Activated CD8-positive, alpha-beta memory T cell treated with anti-CD3 and anti-CD28 coated beads for 4 hours (primary cell): ENCODE measurements around the gene SLFN5.
A peak's percentile ranks its signal among the peaks of the same experiment; 100 is the strongest.
"Not testable (repeated sequence)": the region's sequence is repeated elsewhere in the genome, so short reads cannot be mapped to it uniquely, and the experiment has no call there.

Source experiments
- DNase-seq, 2 donors: peaks; one replicate each; pipeline ENCODE4 v3.0.0-alpha.2; 2020; ENCODE audit warnings: low read depth in 2 of 2

Gene SLFN5

GRCh38 chr17:35291802-35292201, 48.9 kb downstream of the SLFN5 start:
- DNase-seq, result no peak

- no peak for DNase-seq
Observed at GRCh38 chr17:35293151-35293847, 50.4 kb downstream of the SLFN5 start.

GRCh38 chr17:35294756-35295155, 51.9 kb downstream of the SLFN5 start:
- no peak for DNase-seq

- DNase-seq, result no peak
Observed at GRCh38 chr17:35295686-35296085, 52.8 kb downstream of the SLFN5 start.

- no peak for DNase-seq
Observed at GRCh38 chr17:35297666-35298065, 54.8 kb downstream of the SLFN5 start.

- no peak for DNase-seq
Observed at GRCh38 chr17:35298639-35299038, 55.8 kb downstream of the SLFN5 start.

GRCh38 chr17:35299135-35299534, 56.3 kb downstream of the SLFN5 start:
- DNase-seq, result no peak

- DNase-seq, result not testable (repeated sequence)
Observed at GRCh38 chr17:35309345-35309744, 66.5 kb downstream of the SLFN5 start.

GRCh38 chr17:35312346-35312745, 69.5 kb downstream of the SLFN5 start:
- DNase-seq, result no peak

GRCh38 chr17:35312790-35313711, 70.2 kb downstream of the SLFN5 start:
- DNase-seq, result peak; percentile 65 to 85

GRCh38 chr17:35313875-35314409, 71.1 kb downstream of the SLFN5 start:
- DNase-seq, result no peak

GRCh38 chr17:35314415-35315216, 71.7 kb downstream of the SLFN5 start:
- DNase-seq, result no peak

- no peak for DNase-seq
Observed at GRCh38 chr17:35315283-35315682, 72.4 kb downstream of the SLFN5 start.

GRCh38 chr17:35315971-35316370, 73.1 kb downstream of the SLFN5 start:
- DNase-seq, result no peak

- DNase-seq, result no peak
Observed at GRCh38 chr17:35322749-35323148, 79.9 kb downstream of the SLFN5 start.
